Forelimb muscle (tissue), 1 donor: ENCODE measurements around the gene COL8A2. TPM values are rescaled to one million over a fixed set of nuclear protein-coding genes. Genes with fewer than 3 reads are reported as not detected.

Source experiments
- DNase-seq: peaks from one replicate; pipeline ENCODE4 v3.0.0-alpha.2; 2013; ENCODE audit warnings: low read depth
- polyA plus RNA-seq: library from polyadenylated mRNA; unstranded; fragments of 120-200 nt; gene quantifications from one replicate; pipeline ENCODE4 v1.2.1, GENCODE V29; 2013; ENCODE audit not compliant: insufficient read length

COL8A2 gene
- polyA plus RNA-seq, 1 donor = 8.9 TPM

GRCh38 chr1:36062315-36062714 lies 62.7 kb downstream of the COL8A2 start:
- no peak for DNase-seq

GRCh38 chr1:36055706-36056105 lies 69.3 kb downstream of the COL8A2 start:
- no peak for DNase-seq

GRCh38 chr1:36053978-36054377 lies 71.0 kb downstream of the COL8A2 start:
- DNase-seq = no peak

GRCh38 chr1:36051821-36052220 lies 73.2 kb downstream of the COL8A2 start:
- DNase-seq = no peak

Other genes starting within 250 kb of the COL8A2 start
- 8.4 TPM for gene AGO1, start 242.0 kb downstream of the COL8A2 start, polyA plus RNA-seq
- gene AGO3, start 194.1 kb downstream of the COL8A2 start, polyA plus RNA-seq = 8.6 TPM
- gene TEKT2, start 41.1 kb downstream of the COL8A2 start, polyA plus RNA-seq = 0.24 TPM
- gene ADPRS, start 36.3 kb downstream of the COL8A2 start, polyA plus RNA-seq = 24.5 TPM
- gene TRAPPC3, start 24.3 kb upstream of the COL8A2 start, polyA plus RNA-seq = 31.9 TPM
- gene MAP7D1, start 30.9 kb upstream of the COL8A2 start, polyA plus RNA-seq = 148 TPM
- gene THRAP3, start 99.2 kb upstream of the COL8A2 start, polyA plus RNA-seq = 91.2 TPM
- gene SH3D21, start 181.1 kb upstream of the COL8A2 start, polyA plus RNA-seq = 2.8 TPM
- 29.6 TPM for gene EVA1B, start 198.4 kb upstream of the COL8A2 start, polyA plus RNA-seq